ENCODE results near the gene KPNA6.
"Not testable (repeated sequence)": the region's sequence is repeated elsewhere in the genome, so short reads cannot be mapped to it uniquely, and the experiment has no call there.

Gene KPNA6

DNA sequence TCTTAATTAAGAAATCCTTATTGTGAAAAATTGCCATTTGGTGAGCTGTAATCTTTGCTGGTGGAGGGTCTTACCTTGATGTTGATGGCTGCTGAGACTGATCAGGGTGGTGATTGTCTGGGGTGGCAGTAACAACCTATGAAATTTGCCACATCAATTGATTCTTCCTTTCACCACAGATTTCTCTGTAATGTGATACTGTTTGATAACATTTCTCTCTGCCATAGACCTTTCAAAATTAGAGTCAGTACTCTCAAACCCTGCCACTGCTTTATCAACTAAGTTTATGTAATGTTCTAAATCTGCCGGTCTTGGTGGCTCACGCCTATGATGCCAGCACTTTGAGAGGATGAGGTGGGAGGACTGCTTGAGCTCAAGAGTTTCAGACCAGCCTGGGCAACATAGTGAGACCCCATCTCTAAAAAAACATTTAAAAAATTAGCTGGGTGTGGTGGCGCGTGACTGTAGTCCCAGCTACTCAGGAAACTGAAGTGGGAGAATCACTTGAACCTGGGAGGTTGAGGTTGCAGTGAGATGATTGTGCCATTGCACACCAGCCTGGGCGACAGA is 5.0 kb downstream of the KPNA6 start:
- no peak for FAIRE-seq

DNA sequence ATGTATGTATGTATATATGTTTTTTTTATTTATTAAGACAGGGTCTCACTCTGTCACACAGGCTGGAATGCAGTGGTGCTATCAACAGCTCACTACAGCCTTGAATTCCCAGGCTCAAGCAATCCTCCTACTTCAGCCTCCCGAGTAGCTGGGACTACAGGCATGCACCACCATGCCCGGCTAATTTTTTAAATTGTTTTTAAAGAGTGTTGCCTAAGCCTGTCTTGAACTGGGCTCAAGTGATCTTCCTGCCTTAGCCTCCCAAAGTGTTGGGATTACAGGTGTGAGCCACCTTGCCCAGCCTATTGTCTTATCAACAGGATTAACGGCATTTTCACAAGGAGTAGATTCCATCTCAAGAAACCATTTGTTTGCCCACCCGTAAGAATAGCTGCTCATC is 5.6 kb downstream of the KPNA6 start:
- DNase-seq (ENCODE audit: insufficient read length, low spot score); FAIRE-seq: not testable (repeated sequence)

More for the DNA sequence above, 5.0 kb downstream of the KPNA6 start:
- TF ChIP-seq POLR2A (IDR thresholded peaks at IDR 0.05; ENCODE audit: low read depth, low read length): no peak
- DNase-seq (ENCODE audit: insufficient read length, low spot score): no peak

DNA sequence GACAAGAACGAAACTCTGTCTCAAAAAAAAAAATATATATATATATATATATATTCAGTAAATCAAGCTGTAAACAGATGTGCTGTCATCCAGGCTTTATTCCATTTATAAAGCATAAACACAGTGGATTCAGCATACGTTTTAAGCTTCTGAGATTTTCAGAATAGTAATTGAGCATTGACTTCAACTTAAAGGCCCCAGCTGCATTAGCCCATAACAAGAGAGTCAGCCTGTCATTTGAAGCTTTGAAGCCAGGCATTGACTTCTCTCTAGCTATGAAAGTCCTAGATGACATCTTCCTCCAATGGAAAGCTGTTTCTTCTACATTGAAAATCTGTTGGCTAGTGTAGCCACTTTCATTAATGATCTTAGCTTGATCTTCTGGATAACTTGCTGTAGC is 6.6 kb downstream of the KPNA6 start:
- no peak for TF ChIP-seq POLR2A (IDR thresholded peaks at IDR 0.05; ENCODE audit: low read depth, low read length)
- FAIRE-seq: no peak

DNA sequence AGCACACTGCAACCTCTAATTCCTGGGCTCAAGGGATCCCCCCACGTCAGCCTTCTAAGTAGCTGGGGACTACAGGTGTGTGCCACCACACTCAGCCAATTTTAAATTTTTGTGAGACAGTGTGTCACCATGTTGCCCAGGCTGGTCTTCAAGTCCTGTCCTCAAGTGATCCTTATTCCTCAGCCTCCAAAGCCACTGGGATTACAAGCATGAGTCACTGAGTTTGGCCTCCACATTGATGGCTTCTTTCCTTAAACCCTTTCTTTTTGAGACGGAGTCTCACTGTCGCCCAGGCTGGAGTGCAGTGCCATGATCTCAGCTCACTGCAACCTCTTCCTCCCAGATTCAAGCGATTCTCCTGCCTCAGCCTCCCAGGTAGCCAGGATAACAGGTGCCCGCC is 7.6 kb downstream of the KPNA6 start:
- TF ChIP-seq POLR2A (IDR thresholded peaks at IDR 0.05; ENCODE audit: low read depth, low read length): no peak
- FAIRE-seq (no peak), DNase-seq (ENCODE audit: insufficient read length, low spot score) (no peak)

More for the DNA sequence above, 6.6 kb downstream of the KPNA6 start:
- DNase-seq (ENCODE audit: insufficient read length, low spot score): no peak

DNA sequence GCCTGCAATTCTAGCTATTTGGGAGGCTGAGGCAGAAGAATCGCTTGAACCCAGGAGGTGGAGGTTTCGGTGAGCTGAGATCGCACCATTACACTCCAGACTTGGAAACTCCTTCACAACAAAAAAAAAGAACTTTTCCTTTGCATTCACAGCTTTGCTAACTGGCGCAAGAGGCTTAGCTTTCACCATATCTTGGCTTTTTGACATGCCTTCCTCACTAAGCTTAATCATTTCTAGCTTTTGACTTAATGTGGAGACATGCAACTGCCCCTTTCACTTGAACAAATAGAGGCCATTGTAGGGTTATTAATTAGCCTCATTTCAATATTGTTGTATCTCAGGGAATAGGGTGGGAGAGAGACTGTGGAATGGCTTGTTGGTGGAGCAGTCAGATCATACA is 8.7 kb downstream of the KPNA6 start:
- FAIRE-seq (no peak), DNase-seq (ENCODE audit: insufficient read length, low spot score) (no peak)
- no peak for TF ChIP-seq POLR2A (IDR thresholded peaks at IDR 0.05; ENCODE audit: low read depth, low read length)

DNA sequence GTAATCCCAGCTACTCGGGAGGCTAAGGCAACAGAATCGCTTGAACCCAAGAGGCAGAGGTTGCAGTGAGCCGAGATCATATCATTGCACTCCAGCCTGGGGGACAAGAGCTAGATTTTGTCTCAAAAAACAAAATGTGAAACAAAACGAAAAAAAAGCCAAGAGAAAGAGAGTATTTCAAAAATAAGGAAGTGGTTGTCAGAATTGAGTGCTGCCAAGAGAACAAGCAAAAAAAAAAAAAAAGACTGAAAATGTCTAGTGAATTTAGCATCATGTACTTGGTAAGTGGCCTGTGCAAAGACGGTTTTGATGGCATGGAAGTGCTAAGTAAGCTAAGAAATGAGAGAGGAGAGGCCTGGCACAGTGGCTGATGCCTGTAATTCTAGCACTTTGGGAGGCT is 14.3 kb downstream of the KPNA6 start:
- no peak for TF ChIP-seq POLR2A (IDR thresholded peaks at IDR 0.05; ENCODE audit: low read depth, low read length)
- no peak for DNase-seq (ENCODE audit: insufficient read length, low spot score)
- no peak for FAIRE-seq

DNA sequence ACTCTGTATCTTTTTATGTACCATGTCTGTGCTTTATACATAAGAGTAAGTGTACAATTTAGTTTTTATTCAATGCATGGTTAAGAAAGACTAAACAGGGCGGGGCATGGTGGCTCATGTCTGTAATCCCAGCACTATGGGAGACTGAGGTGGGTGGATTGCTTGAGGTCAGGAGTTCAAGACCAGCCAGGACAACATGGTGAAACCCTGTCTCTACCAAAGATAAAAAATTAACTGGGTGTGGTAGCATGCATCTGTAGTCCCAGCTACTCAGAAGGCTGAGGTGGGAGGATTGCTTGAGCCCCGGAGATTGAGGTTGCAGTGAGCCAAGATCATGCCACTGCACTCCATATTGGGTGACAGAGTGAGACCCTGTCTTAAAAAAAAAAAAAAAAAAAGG is 15.5 kb downstream of the KPNA6 start:
- DNase-seq (ENCODE audit: insufficient read length, low spot score); FAIRE-seq: not testable (repeated sequence)

DNA sequence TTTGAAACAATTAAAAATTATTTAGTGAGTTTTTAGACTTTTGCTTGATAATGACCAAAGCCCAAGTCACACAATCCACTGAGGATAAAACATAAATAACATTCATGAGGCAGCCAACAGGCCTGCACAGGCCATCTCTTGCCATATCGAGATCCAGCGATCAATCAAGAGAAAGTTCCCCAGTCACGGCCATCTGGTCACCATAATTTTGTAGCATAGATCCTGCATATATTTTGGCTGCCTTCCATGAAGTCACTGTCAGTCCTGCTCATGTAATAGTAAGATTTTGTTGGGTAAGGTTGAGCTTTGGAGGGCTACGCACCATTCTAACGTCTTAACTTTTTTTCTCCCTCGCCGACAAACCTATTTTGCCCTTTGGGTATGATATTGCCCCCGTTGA is 17.5 kb downstream of the KPNA6 start:
- FAIRE-seq (no peak), DNase-seq (ENCODE audit: insufficient read length, low spot score) (no peak)
- no peak for TF ChIP-seq POLR2A (IDR thresholded peaks at IDR 0.05; ENCODE audit: low read depth, low read length)

DNA sequence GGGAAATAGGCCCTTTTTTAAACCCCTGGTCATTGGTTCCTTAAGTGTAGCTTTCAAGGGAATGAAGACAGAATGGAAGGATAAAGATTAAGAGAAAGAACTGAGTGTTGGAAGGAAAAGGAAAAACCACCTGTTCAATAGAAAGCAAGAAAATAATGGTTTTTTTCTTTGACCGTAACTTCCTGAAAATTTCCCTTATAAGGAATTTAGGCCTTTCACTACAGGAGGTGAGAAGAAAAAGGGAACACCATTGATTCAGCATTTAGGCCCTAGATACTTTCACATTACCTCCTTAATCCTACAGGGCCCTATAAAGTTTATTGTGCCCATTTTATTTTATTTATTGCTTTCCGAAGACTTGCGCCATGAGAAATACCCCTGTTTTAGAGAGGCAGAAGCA is 18.9 kb downstream of the KPNA6 start:
- no peak for FAIRE-seq
- no peak for DNase-seq (ENCODE audit: insufficient read length, low spot score)
- no peak for TF ChIP-seq POLR2A (IDR thresholded peaks at IDR 0.05; ENCODE audit: low read depth, low read length)

DNA sequence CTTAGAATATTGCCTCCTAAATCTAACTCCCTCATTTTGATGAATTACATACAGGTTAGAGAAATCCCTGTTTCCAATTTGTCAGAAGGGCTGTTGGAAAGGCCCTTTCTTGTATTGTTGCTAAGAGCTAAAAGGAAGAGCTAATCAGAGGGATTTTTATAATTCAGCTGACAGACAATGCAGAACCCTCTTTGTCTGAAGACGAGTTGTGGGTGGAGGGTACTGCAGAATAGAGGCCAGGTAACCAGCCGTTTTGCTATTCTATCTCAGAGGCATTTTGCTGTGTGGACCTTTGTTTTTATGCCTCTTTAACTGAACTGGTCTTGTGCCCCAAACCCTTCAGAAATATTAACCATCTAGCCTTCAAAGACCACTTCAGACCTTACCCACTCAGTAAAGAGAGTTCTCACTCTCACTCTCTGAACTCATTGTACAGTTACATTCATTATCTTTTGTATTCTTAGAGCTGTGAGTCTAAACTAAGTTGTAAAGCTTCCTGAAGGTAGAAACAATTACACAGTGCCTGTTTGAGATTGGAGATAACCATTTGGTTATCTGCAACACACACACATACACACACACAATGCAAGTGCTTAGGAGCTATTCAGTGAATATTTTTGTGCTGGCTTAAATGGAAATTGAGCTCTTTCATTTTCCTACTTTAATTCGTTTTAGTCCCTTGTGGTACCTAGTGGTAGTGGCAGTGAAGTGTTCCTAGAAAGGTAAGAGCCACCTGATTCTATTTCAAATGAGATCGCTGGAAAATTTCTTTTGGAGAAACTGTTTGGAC is 19.7 kb downstream of the KPNA6 start:
- no peak for DNase-seq (ENCODE audit: insufficient read length, low spot score)
- FAIRE-seq: no peak
- TF ChIP-seq POLR2A (IDR thresholded peaks at IDR 0.05; ENCODE audit: low read depth, low read length): no peak

DNA sequence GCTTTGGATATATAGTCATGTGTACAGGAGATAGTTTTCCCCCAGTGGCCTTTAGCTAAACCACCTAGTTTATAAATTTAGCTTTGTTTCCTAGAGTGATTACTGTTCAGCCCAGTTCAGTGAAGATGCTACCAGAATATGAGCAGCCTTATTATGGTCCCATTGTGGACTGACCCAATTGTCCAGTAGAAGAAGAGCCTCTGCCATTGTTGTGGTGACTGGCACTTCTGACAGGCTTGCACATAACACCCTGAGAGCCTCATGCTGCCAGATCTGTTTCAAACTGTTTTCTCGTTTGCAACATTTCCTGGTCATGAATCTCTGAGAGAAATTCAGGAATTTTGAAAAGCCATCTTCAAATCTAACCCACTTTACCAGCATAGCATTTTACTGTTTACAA is 20.6 kb downstream of the KPNA6 start:
- no peak for TF ChIP-seq POLR2A (IDR thresholded peaks at IDR 0.05; ENCODE audit: low read depth, low read length)
- FAIRE-seq (no peak), DNase-seq (ENCODE audit: insufficient read length, low spot score) (no peak)

DNA sequence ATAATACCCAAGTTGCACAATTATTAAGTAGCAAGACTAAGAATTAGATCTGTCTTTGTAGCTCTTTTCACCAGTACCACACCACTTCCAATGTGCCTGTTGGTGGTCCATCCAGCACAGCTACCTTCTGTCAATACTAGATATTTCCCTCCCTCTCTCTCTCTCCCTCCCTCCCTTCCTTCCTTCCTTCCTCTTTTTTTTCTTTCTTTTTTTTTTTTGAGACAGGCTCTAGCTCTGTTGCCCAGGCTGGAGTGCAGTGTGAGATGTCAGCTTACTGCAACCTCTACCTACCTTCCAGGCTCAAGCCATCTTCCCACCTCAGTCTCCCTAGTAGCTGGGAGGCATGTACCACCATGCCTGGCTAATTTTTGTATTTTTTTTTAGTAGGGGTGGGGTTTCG is 21.1 kb downstream of the KPNA6 start:
- FAIRE-seq (no peak), DNase-seq (ENCODE audit: insufficient read length, low spot score) (no peak)
- no peak for TF ChIP-seq POLR2A (IDR thresholded peaks at IDR 0.05; ENCODE audit: low read depth, low read length)

DNA sequence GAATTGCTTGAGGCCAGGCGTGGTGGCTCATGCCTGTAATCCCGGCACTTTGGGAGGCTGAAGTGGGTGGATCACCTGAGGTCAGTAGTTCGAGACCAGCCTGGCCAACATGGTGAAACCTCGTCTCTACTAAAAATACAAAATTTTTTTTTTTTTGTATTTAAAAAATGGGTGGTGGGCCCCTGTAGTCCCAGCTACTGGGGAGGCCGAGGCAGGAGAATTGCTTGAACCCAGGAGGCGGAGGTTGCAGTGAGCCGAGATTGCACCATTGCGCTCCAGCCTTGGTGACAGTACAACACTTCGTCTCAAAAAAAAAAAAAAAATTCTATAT is 26.1 kb downstream of the KPNA6 start:
- not testable (repeated sequence) for DNase-seq (ENCODE audit: insufficient read length, low spot score); FAIRE-seq

DNA sequence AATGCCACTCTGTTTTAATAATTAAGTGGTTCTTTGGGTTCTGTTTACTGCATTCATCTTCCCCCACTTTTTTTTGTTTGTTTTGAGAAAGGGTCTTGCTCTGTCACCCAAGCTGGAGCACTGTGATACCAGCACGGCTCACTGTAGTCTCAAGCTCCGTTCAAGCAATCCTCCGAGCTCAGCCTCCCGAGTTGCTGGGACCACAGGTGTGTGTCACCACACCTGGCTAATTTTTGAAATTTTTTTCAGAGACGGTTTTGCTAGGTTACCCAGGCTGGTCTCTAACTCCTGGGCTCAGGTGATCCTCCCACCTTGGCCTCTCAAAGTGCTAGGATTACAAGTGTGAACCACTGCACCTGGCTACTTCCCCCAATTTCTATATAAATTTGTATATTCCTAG is 29.3 kb downstream of the KPNA6 start:
- DNase-seq (ENCODE audit: insufficient read length, low spot score) (no peak), FAIRE-seq (no peak)
- no peak for TF ChIP-seq POLR2A (IDR thresholded peaks at IDR 0.05; ENCODE audit: low read depth, low read length)

DNA sequence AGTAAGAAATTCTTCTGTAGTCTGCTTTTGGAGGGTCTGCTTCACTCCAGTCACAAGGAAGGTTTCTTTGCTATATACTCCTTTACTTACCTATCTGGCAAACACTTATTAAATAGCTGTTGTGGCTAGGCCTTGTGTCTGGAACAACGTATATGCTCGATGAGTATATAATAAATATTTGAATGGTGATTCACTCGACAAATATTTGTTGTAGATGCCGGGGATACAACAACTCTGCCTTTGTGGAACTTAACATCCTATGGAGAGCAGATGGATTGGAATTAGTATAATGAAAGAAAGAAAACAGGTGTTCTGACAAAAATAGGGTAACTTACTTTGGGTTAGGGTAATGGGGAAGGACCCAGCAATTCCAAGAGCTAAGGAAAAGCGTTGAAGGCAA is 31.1 kb downstream of the KPNA6 start:
- peak; percentile 57 for FAIRE-seq
- DNase-seq (ENCODE audit: insufficient read length, low spot score): peak; percentile 20
- TF ChIP-seq POLR2A (IDR thresholded peaks at IDR 0.05; ENCODE audit: low read depth, low read length): no peak

Data from H54 (cell line).